HL-60 (cell line): ENCODE measurements around the gene NHERF1.

Source experiments
- DNase-seq, 2 experiments: peaks; one replicate each; pipeline ENCODE4 v3.0.0-alpha.2; 2010 to 2020; ENCODE audit warnings: low read depth in 1 of 2, low spot score in 1 of 2
- H3K27ac ChIP-seq: fragments of 250-450 bp; sonication (Bioruptor Pico); replicated peaks from 2 replicates; pipeline ENCODE4 v1.5.1; 2020; ENCODE audit warnings: mild to moderate bottlenecking, moderate library complexity
- H3K27me3 ChIP-seq: fragments of 250-450 bp; sonication (Bioruptor Pico); 2 replicates; pipeline ENCODE4 v1.5.1; 2021; ENCODE audit warnings: mild to moderate bottlenecking, moderate library complexity; ENCODE audit not compliant: insufficient read depth, poor library complexity, severe bottlenecking
- H3K4me3 ChIP-seq: replicated peaks from 2 replicates; pipeline ENCODE4 v1.5.1; 2011; ENCODE audit warnings: mild to moderate bottlenecking, control low read depth, low read length; ENCODE audit not compliant: insufficient read depth
- CTCF ChIP-seq: IDR thresholded peaks from one replicate; pipeline ENCODE4 v1.5.1; 2011; ENCODE audit warnings: low read length, control low read depth, inconsistent platforms; ENCODE audit not compliant: insufficient read depth
- GABPA ChIP-seq: IDR thresholded peaks from 2 replicates; pipeline ENCODE4 v1.6.1; 2012; ENCODE audit warnings: low read depth
- POLR2AphosphoS5 ChIP-seq: IDR thresholded peaks from 2 replicates; pipeline ENCODE4 v1.6.1; 2012; ENCODE audit warnings: low read depth
- REST ChIP-seq: IDR thresholded peaks from 2 replicates; pipeline ENCODE4 v1.6.1; 2012; ENCODE audit warnings: low read depth; ENCODE audit not compliant: insufficient replicate concordance
- SPI1 ChIP-seq: IDR thresholded peaks from 2 replicates; pipeline ENCODE4 v1.6.1; 2012; ENCODE audit warnings: low read depth, mild to moderate bottlenecking, borderline replicate concordance

The NHERF1 gene

GRCh38 chr17:74773871-74774286, 25.5 kb downstream of the NHERF1 start:
- TF ChIP-seq SPI1 (no peak), POLR2AphosphoS5 (no peak), REST (no peak), GABPA (no peak), CTCF (no peak)
- DNase-seq = no peak
- no peaks in the 10 kb centered on the region for H3K27me3 ChIP-seq
- H3K4me3 ChIP-seq = no peak overlapping the region
- no peak overlapping the region for H3K27ac ChIP-seq

DNA sequence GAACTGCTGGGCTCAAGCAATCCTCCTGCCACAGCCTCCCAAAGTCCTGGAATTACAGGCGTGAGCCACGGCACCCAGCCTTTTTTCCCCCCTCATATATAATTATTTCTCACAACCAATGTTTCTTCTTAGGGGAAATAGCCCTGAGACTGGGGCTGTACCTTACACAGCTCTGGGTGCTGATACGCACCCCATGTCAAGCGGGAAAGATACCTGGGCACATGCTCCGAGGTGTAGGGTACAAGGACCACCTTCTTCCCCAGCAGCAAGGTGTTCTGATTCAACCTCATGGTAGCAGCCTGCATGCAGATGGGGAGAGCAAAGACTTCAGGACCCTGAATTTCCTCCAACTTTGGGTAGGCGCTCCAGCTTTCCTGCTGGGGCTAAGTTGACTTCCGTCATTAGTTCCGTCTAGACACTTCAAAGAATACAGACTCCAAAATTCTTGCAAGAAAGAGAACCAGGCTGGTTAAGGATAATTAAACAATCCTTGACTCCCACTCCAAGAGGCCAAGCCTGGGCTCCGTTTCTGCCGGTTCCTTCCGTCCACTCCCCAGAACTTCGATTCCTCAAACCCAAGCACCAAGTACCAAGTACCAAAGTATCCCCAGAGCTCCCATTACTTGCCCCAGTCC, 27.1 kb downstream of the NHERF1 start:
- peak overlapping the region; percentile 98 for H3K4me3 ChIP-seq
- peak overlapping the region; percentile 58 for H3K27ac ChIP-seq
- no peaks in the 10 kb centered on the region for H3K27me3 ChIP-seq
- TF ChIP-seq CTCF (no peak), SPI1 (no peak)
- no peak for DNase-seq

GRCh38 chr17:74776044-74776962, 27.9 kb downstream of the NHERF1 start, which contains the start of gene NAT9:
Gene NAT9 (minus strand): TSS chr17:74776345. CDS start chr17:74775698, 647 bp downstream.
- peak; percentile 97 for DNase-seq
- Histone ChIP-seq H3K27ac (peak within 1 kb of the TSS; percentile 58), H3K27me3 (no peaks in the 10 kb centered on the region), H3K4me3 (peak within 1 kb of the TSS; percentile 98)
- TF ChIP-seq GABPA = peak; percentile 81
- peak; percentile 57; the same call in 1 of the 2 replicates for TF ChIP-seq POLR2AphosphoS5
- peak; percentile 82 for TF ChIP-seq REST
- peak; percentile 42; the same call in 1 of the 2 replicates for TF ChIP-seq SPI1
- TF ChIP-seq CTCF = no peak
